Stomach (tissue), 9 donors: ENCODE measurements around the gene FCF1. TPM values are rescaled to one million over a fixed set of nuclear protein-coding genes. Genes with fewer than 3 reads are reported as not detected.
"Not testable (repeated sequence)": the region's sequence is repeated elsewhere in the genome, so short reads cannot be mapped to it uniquely, and the experiment has no call there.

Experiments
- DNase-seq, 2 donors: peaks; one replicate each; pipeline versions ENCODE4 v3.0.0 to v3.0.0-alpha.2; 2013 to 2019
- H3K27ac ChIP-seq, 5 donors: fragments of 200-600 bp in 4 of 5; sonication (generic) in 4 of 5; one replicate each; pipeline ENCODE4 v1.5.1; 2013 to 2019; ENCODE audit warnings: mild to moderate bottlenecking in 1 of 5, moderate library complexity in 1 of 5
- H3K27me3 ChIP-seq, 3 donors: fragments of 200-600 bp; sonication (generic); one replicate each; pipeline ENCODE4 v1.5.1; 2017 to 2019; ENCODE audit warnings: mixed run types in 1 of 3
- H3K36me3 ChIP-seq, 4 donors: fragments of 200-600 bp; sonication (generic); 1 replicate in 3 of 4; 2 replicates in 1 of 4; pipeline ENCODE4 v1.5.1; 2016 to 2019
- H3K4me1 ChIP-seq, 4 donors: fragments of 200-600 bp; sonication (generic); one replicate each; pipeline ENCODE4 v1.5.1; 2016 to 2019
- H3K4me3 ChIP-seq, 4 donors: fragments of 200-600 bp; sonication (generic) in 3 of 4; one replicate each; pipeline ENCODE4 v1.5.1; 2016 to 2019; ENCODE audit warnings: mild to moderate bottlenecking in 1 of 4
- H3K9me3 ChIP-seq, 4 donors: fragments of 200-600 bp; sonication (generic); one replicate each; pipeline ENCODE4 v1.5.1; 2016 to 2019
- EP300 ChIP-seq: sonication (generic); formaldehyde crosslinking; IDR thresholded peaks from one replicate; pipeline ENCODE4 v1.6.1; 2017; ENCODE audit warnings: antibody characterized with exemption
- POLR2A ChIP-seq, 4 donors: fragments of 450-650 bp; IDR thresholded peaks; one replicate each; pipeline ENCODE4 v1.6.1; 2016; ENCODE audit warnings: antibody characterized with exemption in 4 of 4, control low read depth in 2 of 4, mild to moderate bottlenecking in 1 of 4, moderate library complexity in 1 of 4
- POLR2AphosphoS5 ChIP-seq, 3 donors: sonication (generic); formaldehyde crosslinking; IDR thresholded peaks; one replicate each; pipeline ENCODE4 v1.6.1; 2016; ENCODE audit warnings: antibody characterized with exemption in 3 of 3
- WGBS, 5 donors: extraction: QIAGEN DNeasy Blood & Tissue Kit in 3 of 5; methylation state at CpG; one replicate each; pipeline versions ENCODE4 v1.1.5 to v1.1.7; 2013 to 2018; 5-methylcytosine and 5-hydroxymethylcytosine counted together
- intact Hi-C: fragments of 100-400 bp; cut with DNase I; formaldehyde crosslinking; loops from one replicate; pipeline ENCODE4 v1.15.1; 2023; ENCODE audit warnings: low total_unique reads
- polyA plus RNA-seq, 3 donors: library from polyadenylated mRNA; stranded (reverse); fragments of 200-250 nt; gene quantifications; one replicate each; pipeline ENCODE4 v1.2.3, GENCODE V29; 2013
- total RNA-seq, 5 donors: library from RNA; depleted of rRNA; stranded (reverse); fragments of >200 nt; gene quantifications; one replicate each; pipeline versions ENCODE4 v1.1.0 to v1.2.3, GENCODE V29; 2014 to 2016
- TF ChIP-seq, protein P1 (sequence below), 7 experiments: fragments of 450-650 bp in 4 of 7; fragments of 200-600 bp in 3 of 7; sonication (generic) in 3 of 7; IDR thresholded peaks; one replicate each; pipeline ENCODE4 v1.5.1; 2016 to 2019; ENCODE audit warnings: antibody characterized with exemption in 7 of 7, control low read depth in 2 of 7, mild to moderate bottlenecking in 1 of 7
- donor health status: healthy with polysubstance abuse.
- donor health status: Bipolar disorder and iron deficiency.
- donor health status: healthy.

FCF1 gene
- total and polyA plus RNA-seq, 8 donors = 0.58 to 41.1 (median 16.0) TPM

- intact Hi-C loops = no loop called here
- Histone ChIP-seq H3K27me3 (no peaks in the 10 kb centered on the region), H3K4me1 (no peaks in the 10 kb centered on the region), H3K9me3 (peaks cover 0 to 6% (median 2%) of the 10 kb centered on the region in 4 donors), H3K27ac (no peak overlapping the region), H3K4me3 (no peak overlapping the region), H3K36me3 (no peaks in the 10 kb centered on the region)
- WGBS, 5 donors = 82 to 92% (median 90%) methylated on average over 2 of the region's 2 CpGs
- DNase-seq = no peak
- no peak for TF ChIP-seq POLR2A (IDR thresholded peaks at IDR 0.05)
Observed at GRCh38 chr14:74754157-74754556, 41.2 kb downstream of the FCF1 start.

DNA sequence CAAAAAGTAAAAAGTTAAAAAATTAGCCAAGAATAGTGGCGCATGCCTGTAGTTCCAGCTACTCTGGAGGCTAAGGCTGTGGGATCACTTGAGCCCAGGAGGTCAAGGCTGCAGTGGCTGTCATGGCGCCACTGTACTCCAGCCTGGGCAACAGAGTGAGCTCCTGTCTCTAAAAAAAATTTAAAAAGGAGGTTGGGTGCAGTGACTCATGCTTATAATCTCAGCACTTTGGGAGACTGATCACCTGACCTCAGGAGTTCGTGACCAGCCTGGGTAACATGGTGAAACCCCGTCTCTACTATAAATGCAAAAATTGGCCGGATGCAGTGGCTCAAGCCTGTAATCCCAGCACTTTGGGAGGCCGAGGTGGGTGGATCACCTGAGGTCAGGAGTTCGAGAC lies 42.0 kb downstream of the FCF1 start:
- no peaks in the 10 kb centered on the region for H3K4me1 ChIP-seq
- TF ChIP-seq POLR2A (IDR thresholded peaks at IDR 0.05) (no peak), POLR2AphosphoS5 (IDR thresholded peaks at IDR 0.05) (no peak), EP300 (no peak)
- TF ChIP-seq, protein P1, sequence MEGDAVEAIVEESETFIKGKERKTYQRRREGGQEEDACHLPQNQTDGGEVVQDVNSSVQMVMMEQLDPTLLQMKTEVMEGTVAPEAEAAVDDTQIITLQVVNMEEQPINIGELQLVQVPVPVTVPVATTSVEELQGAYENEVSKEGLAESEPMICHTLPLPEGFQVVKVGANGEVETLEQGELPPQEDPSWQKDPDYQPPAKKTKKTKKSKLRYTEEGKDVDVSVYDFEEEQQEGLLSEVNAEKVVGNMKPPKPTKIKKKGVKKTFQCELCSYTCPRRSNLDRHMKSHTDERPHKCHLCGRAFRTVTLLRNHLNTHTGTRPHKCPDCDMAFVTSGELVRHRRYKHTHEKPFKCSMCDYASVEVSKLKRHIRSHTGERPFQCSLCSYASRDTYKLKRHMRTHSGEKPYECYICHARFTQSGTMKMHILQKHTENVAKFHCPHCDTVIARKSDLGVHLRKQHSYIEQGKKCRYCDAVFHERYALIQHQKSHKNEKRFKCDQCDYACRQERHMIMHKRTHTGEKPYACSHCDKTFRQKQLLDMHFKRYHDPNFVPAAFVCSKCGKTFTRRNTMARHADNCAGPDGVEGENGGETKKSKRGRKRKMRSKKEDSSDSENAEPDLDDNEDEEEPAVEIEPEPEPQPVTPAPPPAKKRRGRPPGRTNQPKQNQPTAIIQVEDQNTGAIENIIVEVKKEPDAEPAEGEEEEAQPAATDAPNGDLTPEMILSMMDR (IDR thresholded peaks at IDR 0.05) = no peak
- intact Hi-C loops = no loop called here
- no peak for DNase-seq
- WGBS, 5 donors = 83 to 88% (median 87%) methylated on average over 7 of the region's 7 CpGs
- H3K27me3 ChIP-seq = no peaks in the 10 kb centered on the region
- H3K27ac ChIP-seq = no peak overlapping the region
- H3K36me3 ChIP-seq = no peaks in the 10 kb centered on the region
- no peak overlapping the region for H3K4me3 ChIP-seq
- peaks cover 0 to 6% (median 2%) of the 10 kb centered on the region in 4 donors for H3K9me3 ChIP-seq

DNA sequence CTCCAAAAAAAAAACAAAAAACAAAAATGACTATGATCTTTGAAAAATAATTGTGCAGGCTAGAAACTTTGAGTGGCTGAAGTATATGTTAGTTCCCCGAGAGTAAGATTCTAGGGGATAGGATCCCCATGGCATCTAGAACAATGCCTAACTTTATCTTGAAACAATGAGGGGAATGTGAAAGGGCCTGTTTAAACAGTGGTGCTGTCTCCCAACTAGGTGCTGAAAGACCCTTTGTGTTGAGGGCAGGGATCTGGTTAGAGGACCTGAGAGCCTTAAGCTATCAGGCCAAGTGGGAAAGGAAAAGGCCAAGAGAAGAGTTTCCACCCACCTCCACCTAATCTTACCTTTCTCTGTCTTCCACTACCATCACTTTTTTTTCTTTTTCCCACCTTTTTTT lies 43.4 kb downstream of the FCF1 start:
- no peak for DNase-seq
- Histone ChIP-seq H3K36me3 (no peaks in the 10 kb centered on the region), H3K27me3 (no peaks in the 10 kb centered on the region), H3K4me1 (no peaks in the 10 kb centered on the region), H3K4me3 (no peak overlapping the region), H3K27ac (no peak overlapping the region), H3K9me3 (peaks cover 0 to 6% (median 2%) of the 10 kb centered on the region in 4 donors)
- intact Hi-C loops = no loop called here
- 62 to 86% (median 72%) methylated on average over 1 of the region's 1 CpG for WGBS, 5 donors
- TF ChIP-seq EP300 (no peak), POLR2A (IDR thresholded peaks at IDR 0.05) (no peak), POLR2AphosphoS5 (IDR thresholded peaks at IDR 0.05) (no peak)
- TF ChIP-seq, protein P1 (IDR thresholded peaks at IDR 0.05) = no peak

GRCh38 chr14:74758505-74758904 lies 45.6 kb downstream of the FCF1 start:
- whole genome bisulfite sequencing, 5 donors = 92 to 96% (median 94%) methylated on average over 5 of the region's 5 CpGs
- intact Hi-C loops, H3K36me3 ChIP-seq, H3K27ac ChIP-seq, H3K4me1 ChIP-seq, H3K27me3 ChIP-seq, H3K4me3 ChIP-seq, H3K9me3 ChIP-seq, DNase-seq: not testable (repeated sequence)

DNA sequence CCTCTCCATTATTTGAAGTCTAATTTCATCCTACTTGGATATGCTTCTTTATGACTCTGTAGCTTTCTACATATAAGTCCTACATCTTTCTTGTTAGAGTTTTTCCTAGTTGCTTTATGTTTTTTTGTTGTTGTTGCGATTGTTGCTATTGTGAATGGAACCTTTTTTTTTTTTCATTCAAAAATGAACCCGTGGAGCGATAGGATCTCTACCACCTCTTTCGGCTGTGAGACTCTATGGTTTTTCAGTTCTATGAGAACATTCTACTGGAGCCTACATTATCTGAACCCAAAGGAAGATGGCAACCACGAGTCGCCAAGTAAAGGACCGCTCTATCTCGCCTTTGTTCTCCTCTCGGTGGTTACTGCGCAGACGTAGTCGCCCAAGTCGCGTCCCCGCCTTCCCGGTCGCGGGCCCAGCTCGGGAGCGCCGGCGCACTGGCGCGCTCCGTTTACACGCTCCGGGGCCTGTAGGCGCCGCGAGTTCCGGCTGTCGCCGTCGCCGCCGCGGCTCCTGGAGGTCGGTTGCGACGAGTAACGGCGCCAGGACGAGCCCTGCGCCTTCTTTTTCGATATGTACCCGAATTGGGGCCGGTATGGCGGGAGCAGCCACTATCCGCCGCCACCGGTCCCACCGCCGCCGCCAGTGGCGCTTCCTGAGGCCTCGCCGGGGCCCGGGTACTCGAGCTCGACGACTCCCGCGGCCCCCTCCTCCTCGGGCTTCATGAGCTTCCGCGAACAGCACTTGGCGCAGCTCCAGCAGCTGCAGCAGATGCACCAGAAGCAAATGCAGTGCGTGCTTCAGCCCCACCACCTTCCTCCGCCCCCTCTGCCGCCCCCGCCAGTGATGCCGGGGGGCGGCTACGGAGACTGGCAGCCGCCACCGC lies 50.2 kb downstream of the FCF1 start, which contains the start of gene YLPM1:
YLPM1 (plus strand) TSS at position 400 of the 886 bp plus-strand sequence; CDS start at position 574, 174 bp downstream.
- intact Hi-C loops = no loop called here
- H3K9me3 ChIP-seq = no peaks in the 10 kb centered on the region
- TF ChIP-seq POLR2A (IDR thresholded peaks at IDR 0.05) (peak in 1 of 4 donors; percentile 61), EP300 (no peak), POLR2AphosphoS5 (IDR thresholded peaks at IDR 0.05) (peak; percentile 86 to 97 (median 88))
- TF ChIP-seq, protein P1 (IDR thresholded peaks at IDR 0.05) = peak in 4 of 7 experiments; percentile 9 to 78 (median 28)
- H3K4me3 ChIP-seq = peak within 1 kb of the TSS; percentile 89 to 99 (median 98)
- no peaks in the 10 kb centered on the region for H3K27me3 ChIP-seq
- DNase-seq = peak; percentile 94 to 98
- H3K27ac ChIP-seq = peak within 1 kb of the TSS; percentile 93 to 96 (median 94)
- 0 to 1% (median 0%) methylated on average over 42 to 76 of the region's 76 CpGs for WGBS, 5 donors
- no peaks in the 10 kb centered on the region for H3K36me3 ChIP-seq
- H3K4me1 ChIP-seq = peaks cover 21 to 52% (median 36%) of the 10 kb centered on the region in 4 donors
